SHP77 (cell line): ENCODE data around the gene TSNAXIP1.
A peak's percentile ranks its signal among the peaks of the same experiment; 100 is the strongest.
"Not testable (repeated sequence)": the region's sequence is repeated elsewhere in the genome, so short reads cannot be mapped to it uniquely, and the experiment has no call there.

Experiments used
- DNase-seq, 2 experiments: peaks; one replicate each; lab custom pipeline; 2025; lab: John Stamatoyannopoulos, UW

The TSNAXIP1 gene

DNA sequence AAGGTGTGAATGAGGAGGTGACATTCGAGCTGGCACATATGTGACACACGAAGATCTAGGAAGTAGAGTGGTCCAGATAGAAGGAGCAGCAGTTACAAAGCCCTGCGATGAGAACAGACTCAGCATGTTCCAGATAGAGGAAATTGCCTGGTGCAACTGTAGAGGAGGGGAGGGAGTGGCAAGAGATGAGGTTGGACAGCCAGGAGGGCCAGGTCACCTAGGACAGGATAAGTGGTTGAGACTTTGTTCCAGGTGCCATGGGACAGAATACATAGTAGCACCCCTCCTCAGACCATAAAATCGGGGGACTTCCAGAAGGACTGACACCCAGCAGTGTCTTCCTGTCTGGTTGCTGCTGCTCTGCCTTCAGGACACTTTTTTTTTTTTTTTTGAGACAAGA lies 51.8 kb downstream of the TSNAXIP1 start:
- no peak for DNase-seq

- DNase-seq, result no peak
Observed at GRCh38 chr16:67860589-67861398, 54.1 kb downstream of the TSNAXIP1 start.

DNA sequence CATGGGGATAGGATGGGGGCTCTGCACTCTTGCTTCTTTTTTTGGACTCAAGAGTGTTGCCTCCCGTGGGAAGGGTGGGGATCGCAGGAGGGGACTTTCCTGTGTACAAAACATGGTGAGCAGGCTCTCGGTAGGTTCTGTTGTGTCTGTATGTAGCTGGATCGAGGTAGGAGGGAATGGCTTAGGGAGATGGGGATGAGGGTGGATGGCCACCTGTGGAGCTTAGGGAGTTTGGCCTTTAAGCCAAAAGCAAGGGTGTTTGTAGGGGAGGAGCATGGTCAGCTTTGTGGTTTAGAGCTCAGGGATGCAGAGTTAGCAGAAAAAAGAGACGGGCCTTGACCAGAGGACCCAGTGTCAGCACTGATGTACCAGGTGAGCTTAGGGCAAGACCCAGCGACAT lies 55.2 kb downstream of the TSNAXIP1 start:
- DNase-seq, result no peak

DNA sequence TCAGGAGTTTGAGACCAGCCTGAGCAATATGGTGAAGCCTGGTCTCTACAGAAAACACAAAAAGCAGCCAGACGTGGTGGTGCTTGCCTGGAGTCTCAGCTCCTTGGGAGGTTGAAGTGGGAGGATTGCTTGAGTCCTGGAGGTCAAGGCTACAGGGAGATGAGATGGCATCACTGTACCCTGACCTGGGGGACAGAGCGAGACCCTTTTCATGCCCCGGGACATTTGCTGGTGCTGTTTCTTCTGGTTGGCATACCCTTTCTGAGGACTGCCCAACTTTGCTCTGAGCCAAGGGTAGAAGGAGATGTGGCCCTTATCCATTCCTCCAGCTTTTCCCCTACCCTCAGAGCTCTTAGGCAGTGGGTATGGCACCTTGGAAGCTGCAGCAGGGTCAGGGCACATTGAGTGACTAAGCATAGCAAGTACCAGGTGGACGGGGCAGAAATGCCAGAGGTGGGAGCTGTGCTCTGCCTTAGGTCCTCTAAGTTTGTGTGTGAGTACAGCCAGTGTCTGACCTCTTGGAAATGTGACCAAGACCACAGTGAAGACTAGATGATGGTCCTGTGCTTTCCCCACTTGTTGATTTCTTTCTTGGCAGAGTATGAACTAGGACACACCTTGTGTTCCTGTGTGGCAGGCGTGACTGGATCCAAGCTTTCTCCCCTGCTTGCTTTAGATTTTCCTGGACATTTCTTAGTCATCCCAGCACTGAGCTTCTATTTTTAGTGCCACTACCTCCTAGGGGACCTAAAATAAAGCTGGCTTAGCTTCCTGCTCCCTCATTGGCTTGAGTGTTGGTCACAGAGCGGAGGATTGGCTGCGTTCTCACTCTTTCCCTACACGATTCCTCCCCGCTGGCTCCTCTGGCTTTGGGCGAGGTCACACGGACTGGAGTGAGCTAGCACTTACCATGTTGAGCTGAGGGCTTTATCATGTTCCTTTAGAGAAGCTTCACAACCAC lies 56.2 kb downstream of the TSNAXIP1 start:
- DNase-seq, result no peak

- not testable (repeated sequence) for DNase-seq
Observed at GRCh38 chr16:67864044-67864443, 57.4 kb downstream of the TSNAXIP1 start.

DNA sequence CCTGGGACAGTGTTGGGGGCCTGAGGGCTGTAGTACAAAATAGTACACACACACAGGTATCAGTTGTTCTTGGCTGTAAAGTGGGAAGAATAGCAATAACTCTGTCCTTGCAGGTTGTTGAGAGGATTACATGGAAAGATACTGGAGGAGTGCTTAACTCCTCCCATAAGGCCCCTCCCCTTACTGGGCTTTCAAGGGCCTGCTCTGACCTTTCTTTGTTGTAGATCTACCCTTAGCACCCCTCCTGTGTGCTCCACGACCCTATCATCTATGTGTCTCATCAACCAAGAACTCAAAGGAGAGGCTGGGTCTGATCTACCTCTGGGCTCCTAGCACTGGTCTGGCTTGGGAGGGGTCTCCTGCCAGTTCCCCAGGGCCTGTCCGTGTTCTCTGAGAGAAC lies 57.9 kb downstream of the TSNAXIP1 start:
- no peak for DNase-seq

- DNase-seq, result peak; percentile 11
Observed at GRCh38 chr16:67865318-67865717, 58.6 kb downstream of the TSNAXIP1 start.

DNA sequence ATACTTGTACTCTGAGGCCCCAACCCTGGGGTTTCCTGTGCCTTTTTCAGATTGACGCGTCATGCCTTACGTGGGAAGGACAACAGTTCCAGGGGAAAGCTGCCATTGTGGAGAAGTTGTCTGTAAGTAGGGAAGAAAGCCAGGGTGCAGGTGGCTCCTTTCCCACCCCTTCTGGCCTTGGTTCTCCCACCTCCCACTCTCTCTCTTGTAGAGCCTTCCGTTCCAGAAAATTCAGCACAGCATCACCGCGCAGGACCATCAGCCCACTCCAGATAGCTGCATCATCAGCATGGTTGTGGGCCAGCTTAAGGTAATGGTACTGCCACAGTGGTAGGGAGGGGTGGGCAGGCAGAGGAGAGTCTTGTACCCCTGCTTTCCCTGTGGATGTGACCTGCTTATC lies 61.6 kb downstream of the TSNAXIP1 start:
- no peak for DNase-seq

- DNase-seq, result no peak
Observed at GRCh38 chr16:67869653-67870052, 63.0 kb downstream of the TSNAXIP1 start.

GRCh38 chr16:67871256-67871655 lies 64.6 kb downstream of the TSNAXIP1 start:
- DNase-seq, result no peak

DNA sequence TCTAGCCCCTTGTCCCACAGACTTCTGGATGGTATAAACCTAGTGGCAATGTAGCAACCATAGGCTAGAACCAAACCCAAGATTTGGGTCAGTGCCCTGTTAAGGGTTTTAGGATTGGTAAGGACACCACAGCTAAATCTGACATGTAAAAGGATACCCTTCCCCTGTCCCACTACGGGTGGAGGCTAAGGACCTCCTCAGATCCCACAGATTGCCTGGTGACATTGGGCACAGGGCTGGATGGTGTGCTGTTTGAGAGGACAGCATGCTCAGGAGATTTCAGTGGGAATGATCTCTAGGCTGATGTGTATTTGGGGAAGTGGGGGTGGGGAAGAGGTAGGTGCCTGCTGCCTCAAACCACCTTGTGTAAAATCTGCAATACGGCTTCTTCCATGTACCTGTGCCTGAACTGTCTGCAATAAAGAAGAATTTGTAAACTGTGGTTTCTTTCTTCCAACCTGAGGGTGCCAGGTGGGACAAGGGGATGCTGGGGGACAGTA lies 65.5 kb downstream of the TSNAXIP1 start:
- no peak for DNase-seq

- DNase-seq, result peak; percentile 63 to 69
Observed at GRCh38 chr16:67872631-67873434, 66.1 kb downstream of the TSNAXIP1 start, which contains the start of gene EDC4. Gene EDC4 (plus strand): TSS chr16:67873052. CDS start chr16:67873262, 210 bp downstream.

- DNase-seq, result no peak
Observed at GRCh38 chr16:67873435-67874370, 67.0 kb downstream of the TSNAXIP1 start.

DNA sequence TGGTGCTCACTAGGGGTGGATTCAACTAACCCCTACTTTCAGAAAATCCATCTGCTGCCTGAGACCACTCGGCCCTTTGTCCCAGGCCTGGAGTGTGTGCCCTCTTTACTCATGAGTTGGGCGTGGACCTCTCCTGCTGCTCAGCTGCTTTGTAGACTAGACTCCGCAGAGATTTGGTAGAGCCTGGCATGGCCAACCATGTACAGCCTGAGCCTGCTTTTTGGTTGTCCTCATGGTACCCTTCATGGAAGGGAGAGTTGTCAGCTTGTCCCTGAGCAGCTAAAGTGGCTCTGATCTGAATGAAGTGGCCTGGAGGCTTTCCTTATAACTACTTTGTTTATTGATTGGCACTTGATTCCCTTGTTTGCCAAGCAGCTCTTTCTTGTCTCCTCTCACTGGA lies 67.7 kb downstream of the TSNAXIP1 start:
- DNase-seq, result no peak

GRCh38 chr16:67877064-67877463 lies 70.4 kb downstream of the TSNAXIP1 start:
- no peak for DNase-seq
